Gastroesophageal sphincter (tissue), 4 donors: ENCODE data around the gene ELMO1. TPM values are rescaled to one million over a fixed set of nuclear protein-coding genes. Genes with fewer than 3 reads are reported as not detected.

ENCODE experiments used
- ATAC-seq: fragments of 150-250 bp; one replicate; pipeline ENCODE4 v1.9.1; 2016; ENCODE audit warnings: mild to moderate bottlenecking, moderate library complexity
- H3K27ac ChIP-seq, 4 donors: fragments of 200-600 bp; sonication (generic) in 3 of 4; 1 replicate in 3 of 4; 2 replicates in 1 of 4; pipeline ENCODE4 v1.5.1; 2016 to 2019
- H3K27me3 ChIP-seq: fragments of 200-600 bp; sonication (generic); one replicate; pipeline ENCODE4 v1.5.1; 2019
- H3K36me3 ChIP-seq, 2 donors: fragments of 200-600 bp; sonication (generic); one replicate each; pipeline ENCODE4 v1.5.1; 2019; ENCODE audit warnings: control low read depth in 1 of 2
- H3K4me1 ChIP-seq, 3 donors: fragments of 200-600 bp; sonication (generic); 1 replicate in 2 of 3; 2 replicates in 1 of 3; pipeline ENCODE4 v1.5.1; 2016 to 2019; ENCODE audit warnings: control low read depth in 2 of 3
- H3K4me3 ChIP-seq, 2 donors: fragments of 200-600 bp; sonication (generic); one replicate each; pipeline ENCODE4 v1.5.1; 2019; ENCODE audit warnings: mild to moderate bottlenecking in 1 of 2, moderate library complexity in 1 of 2
- H3K9me3 ChIP-seq, 3 donors: fragments of 200-600 bp; sonication (generic); one replicate each; pipeline ENCODE4 v1.5.1; 2017 to 2019; ENCODE audit warnings: control low read depth in 2 of 3
- CTCF ChIP-seq, 4 experiments: fragments of 200-600 bp in 2 of 4; fragments of 450-650 bp in 2 of 4; sonication (generic) in 1 of 4; IDR thresholded peaks; one replicate each; pipeline ENCODE4 v1.5.1; 2017 to 2019; ENCODE audit warnings: antibody characterized with exemption in 4 of 4, mild to moderate bottlenecking in 2 of 4, moderate library complexity in 2 of 4
- EP300 ChIP-seq: sonication (generic); formaldehyde crosslinking; IDR thresholded peaks from one replicate; pipeline ENCODE4 v1.6.1; 2017; ENCODE audit warnings: antibody characterized with exemption, mild to moderate bottlenecking
- POLR2A ChIP-seq, 2 donors: fragments of 450-650 bp; IDR thresholded peaks; one replicate each; pipeline ENCODE4 v1.6.1; 2017; ENCODE audit warnings: antibody characterized with exemption in 2 of 2, mild to moderate bottlenecking in 2 of 2, moderate library complexity in 1 of 2
- POLR2AphosphoS5 ChIP-seq: sonication (generic); formaldehyde crosslinking; IDR thresholded peaks from one replicate; pipeline ENCODE4 v1.6.1; 2017; ENCODE audit warnings: antibody characterized with exemption
- WGBS, 2 donors: methylation state at CpG; one replicate each; pipeline ENCODE4 v1.1.5; 2018; ENCODE audit warnings: low coverage in 1 of 2; 5-methylcytosine and 5-hydroxymethylcytosine counted together
- total RNA-seq, 4 donors: library from RNA; depleted of rRNA; stranded (reverse); fragments of >200 nt; gene quantifications; one replicate each; pipeline ENCODE4 v1.1.0, GENCODE V29; 2016

ELMO1 gene
- total RNA-seq, 4 donors from 2014 or later: 22.1 to 54.0 (median 42.7) TPM

- 71 to 76% methylated on average over 4 to 8 of the region's 9 CpGs for WGBS, 2 donors
- ATAC-seq: no peak
- Histone ChIP-seq H3K9me3 (no peaks in the 10 kb centered on the region), H3K36me3 (no peaks in the 10 kb centered on the region), H3K27me3 (no peaks in the 10 kb centered on the region), H3K4me1 (no peaks in the 10 kb centered on the region), H3K27ac (peak overlapping the region in 2 of 4 donors; percentile 56 to 60), H3K4me3 (no peak overlapping the region)
- TF ChIP-seq CTCF (IDR thresholded peaks at IDR 0.05) (no peak), EP300 (no peak), POLR2AphosphoS5 (no peak), POLR2A (IDR thresholded peaks at IDR 0.05) (no peak)
Observed at GRCh38 chr7:37332243-37333016, 116.2 kb downstream of the ELMO1 start.

GRCh38 chr7:37330775-37331174, 117.9 kb downstream of the ELMO1 start:
- Histone ChIP-seq H3K36me3 (no peaks in the 10 kb centered on the region), H3K9me3 (no peaks in the 10 kb centered on the region), H3K4me1 (no peaks in the 10 kb centered on the region), H3K27ac (no peak overlapping the region), H3K27me3 (no peaks in the 10 kb centered on the region), H3K4me3 (no peak overlapping the region)
- TF ChIP-seq EP300 (no peak), CTCF (IDR thresholded peaks at IDR 0.05) (no peak), POLR2A (IDR thresholded peaks at IDR 0.05) (no peak), POLR2AphosphoS5 (no peak)
- 45 to 100% methylated on average over 1 to 2 of the region's 2 CpGs for WGBS, 2 donors
- ATAC-seq: no peak

- WGBS, 2 donors: 47 to 58% methylated on average over 2 of the region's 2 CpGs
- no peak for TF ChIP-seq POLR2A (IDR thresholded peaks at IDR 0.05)
- TF ChIP-seq CTCF (IDR thresholded peaks at IDR 0.05): no peak
- TF ChIP-seq POLR2AphosphoS5: no peak
- Histone ChIP-seq H3K4me1 (no peaks in the 10 kb centered on the region), H3K27ac (no peak overlapping the region), H3K27me3 (no peaks in the 10 kb centered on the region), H3K36me3 (no peaks in the 10 kb centered on the region), H3K4me3 (no peak overlapping the region), H3K9me3 (no peaks in the 10 kb centered on the region)
- no peak for ATAC-seq
Observed at GRCh38 chr7:37329940-37330339, 118.7 kb downstream of the ELMO1 start.

- no peaks in the 10 kb centered on the region for H3K4me1 ChIP-seq
- no peak for TF ChIP-seq POLR2AphosphoS5
- TF ChIP-seq POLR2A (IDR thresholded peaks at IDR 0.05): no peak
- no peak for TF ChIP-seq CTCF (IDR thresholded peaks at IDR 0.05)
- TF ChIP-seq EP300: no peak
- no peaks in the 10 kb centered on the region for H3K9me3 ChIP-seq
- H3K27me3 ChIP-seq: no peaks in the 10 kb centered on the region
- H3K4me3 ChIP-seq: no peak overlapping the region
- H3K27ac ChIP-seq: no peak overlapping the region
- ATAC-seq: no peak
- 75 to 77% methylated on average over 1 of the region's 1 CpG for WGBS, 2 donors
- no peaks in the 10 kb centered on the region for H3K36me3 ChIP-seq
Observed at GRCh38 chr7:37327288-37327687, 121.4 kb downstream of the ELMO1 start.

GRCh38 chr7:37323966-37324365, 124.7 kb downstream of the ELMO1 start:
- 100% methylated on average over 1 of the region's 4 CpGs; no CpG with 5 or more reads in 1 of the 2 donors for WGBS, 2 donors
- no peaks in the 10 kb centered on the region for H3K27me3 ChIP-seq
- no peaks in the 10 kb centered on the region for H3K4me1 ChIP-seq
- no peak overlapping the region for H3K27ac ChIP-seq
- H3K4me3 ChIP-seq: no peak overlapping the region
- no peaks in the 10 kb centered on the region for H3K9me3 ChIP-seq
- ATAC-seq: no peak
- H3K36me3 ChIP-seq: no peaks in the 10 kb centered on the region
- TF ChIP-seq POLR2AphosphoS5 (no peak), POLR2A (IDR thresholded peaks at IDR 0.05) (no peak), CTCF (IDR thresholded peaks at IDR 0.05) (no peak), EP300 (no peak)
